GM13977 (cell line): Measurements from ENCODE around the gene PIGBOS1.
"Not testable (repeated sequence)": the region's sequence is repeated elsewhere in the genome, so short reads cannot be mapped to it uniquely, and the experiment has no call there.

Experiments
- DNase-seq: peaks from one replicate; pipeline ENCODE4 v3.0.0; 2012; ENCODE audit warnings: low spot score
- in situ Hi-C: fragments of 300-500 bp; cut with MboI; formaldehyde crosslinking; loops from one replicate; pipeline ENCODE4 v1.12.0; 2022; ENCODE audit warnings: low sequenced_read_pairs, low pct_unique_long_range_greater_than_20kb, mixed read lengths, inconsistent platforms; ENCODE audit not compliant: unreplicated experiment
- TF ChIP-seq, protein P1 (sequence below): IDR thresholded peaks from 2 replicates; pipeline ENCODE4 v1.5.1; 2012; ENCODE audit warnings: mild to moderate bottlenecking, control low read depth; ENCODE audit not compliant: insufficient read depth; ENCODE audit errors: extremely low read depth, missing control alignments

Gene PIGBOS1

GRCh38 chr15:55281517-55282228, 37.2 kb downstream of the PIGBOS1 start:
- in situ Hi-C loops: no loop called here
- TF ChIP-seq, protein P1, sequence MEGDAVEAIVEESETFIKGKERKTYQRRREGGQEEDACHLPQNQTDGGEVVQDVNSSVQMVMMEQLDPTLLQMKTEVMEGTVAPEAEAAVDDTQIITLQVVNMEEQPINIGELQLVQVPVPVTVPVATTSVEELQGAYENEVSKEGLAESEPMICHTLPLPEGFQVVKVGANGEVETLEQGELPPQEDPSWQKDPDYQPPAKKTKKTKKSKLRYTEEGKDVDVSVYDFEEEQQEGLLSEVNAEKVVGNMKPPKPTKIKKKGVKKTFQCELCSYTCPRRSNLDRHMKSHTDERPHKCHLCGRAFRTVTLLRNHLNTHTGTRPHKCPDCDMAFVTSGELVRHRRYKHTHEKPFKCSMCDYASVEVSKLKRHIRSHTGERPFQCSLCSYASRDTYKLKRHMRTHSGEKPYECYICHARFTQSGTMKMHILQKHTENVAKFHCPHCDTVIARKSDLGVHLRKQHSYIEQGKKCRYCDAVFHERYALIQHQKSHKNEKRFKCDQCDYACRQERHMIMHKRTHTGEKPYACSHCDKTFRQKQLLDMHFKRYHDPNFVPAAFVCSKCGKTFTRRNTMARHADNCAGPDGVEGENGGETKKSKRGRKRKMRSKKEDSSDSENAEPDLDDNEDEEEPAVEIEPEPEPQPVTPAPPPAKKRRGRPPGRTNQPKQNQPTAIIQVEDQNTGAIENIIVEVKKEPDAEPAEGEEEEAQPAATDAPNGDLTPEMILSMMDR: no peak
- no peak for DNase-seq

DNA sequence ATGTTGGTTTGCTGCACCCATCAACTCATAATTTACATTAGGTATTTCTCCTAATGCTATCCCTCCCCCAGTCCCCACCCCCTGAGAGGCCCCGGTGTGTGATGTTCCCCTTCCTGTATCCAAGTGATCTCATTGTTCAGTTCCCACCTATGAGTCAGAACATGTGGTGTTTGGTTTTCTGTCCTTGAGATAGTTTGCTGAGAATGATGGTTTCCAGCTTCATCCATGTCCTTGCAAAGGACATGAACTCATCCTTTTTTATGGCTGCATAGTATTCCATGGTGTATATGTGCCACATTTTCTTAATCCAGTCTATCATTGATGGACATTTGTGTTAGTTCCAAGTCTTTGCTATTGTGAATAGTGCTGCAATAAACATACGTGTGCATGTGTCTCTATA, 38.3 kb downstream of the PIGBOS1 start:
- DNase-seq, in situ Hi-C loops: not testable (repeated sequence)

- TF ChIP-seq, protein P1: no peak
- in situ Hi-C loops: no loop called here
- no peak for DNase-seq
Measured at GRCh38 chr15:55279746-55280351, 39.1 kb downstream of the PIGBOS1 start.

GRCh38 chr15:55279100-55279745, 39.7 kb downstream of the PIGBOS1 start:
- DNase-seq: no peak
- TF ChIP-seq, protein P1: no peak
- in situ Hi-C loops: no loop called here

- TF ChIP-seq, protein P1: no peak
- no peak for DNase-seq
- in situ Hi-C loops: no loop called here
Measured at GRCh38 chr15:55277715-55278114, 41.2 kb downstream of the PIGBOS1 start.

GRCh38 chr15:55277116-55277564, 41.8 kb downstream of the PIGBOS1 start:
- in situ Hi-C loops: no loop called here

More at GRCh38 chr15:55277116-55277564, 41.8 kb downstream of the PIGBOS1 start:
- TF ChIP-seq, protein P1: no peak
- DNase-seq: peak; percentile 65
